Tibial nerve (tissue), 4 donors: ENCODE data around the gene ITGA5.

ENCODE experiments used
- EP300 ChIP-seq, 2 donors: sonication (generic); formaldehyde crosslinking; IDR thresholded peaks; one replicate each; pipeline ENCODE4 v1.6.1; 2017; ENCODE audit warnings: antibody characterized with exemption in 2 of 2, mild to moderate bottlenecking in 1 of 2
- POLR2A ChIP-seq, 2 donors: fragments of 450-650 bp; IDR thresholded peaks; one replicate each; pipeline ENCODE4 v1.6.1; 2017; ENCODE audit warnings: antibody characterized with exemption in 2 of 2, mild to moderate bottlenecking in 2 of 2, moderate library complexity in 2 of 2
- TF ChIP-seq, protein P1 (sequence below), 5 experiments: fragments of 200-600 bp in 3 of 5; fragments of 450-650 bp in 2 of 5; sonication (generic) in 3 of 5; IDR thresholded peaks; one replicate each; pipeline ENCODE4 v1.5.1; 2016 to 2019; ENCODE audit warnings: antibody characterized with exemption in 5 of 5, mild to moderate bottlenecking in 3 of 5, moderate library complexity in 2 of 5

DNA sequence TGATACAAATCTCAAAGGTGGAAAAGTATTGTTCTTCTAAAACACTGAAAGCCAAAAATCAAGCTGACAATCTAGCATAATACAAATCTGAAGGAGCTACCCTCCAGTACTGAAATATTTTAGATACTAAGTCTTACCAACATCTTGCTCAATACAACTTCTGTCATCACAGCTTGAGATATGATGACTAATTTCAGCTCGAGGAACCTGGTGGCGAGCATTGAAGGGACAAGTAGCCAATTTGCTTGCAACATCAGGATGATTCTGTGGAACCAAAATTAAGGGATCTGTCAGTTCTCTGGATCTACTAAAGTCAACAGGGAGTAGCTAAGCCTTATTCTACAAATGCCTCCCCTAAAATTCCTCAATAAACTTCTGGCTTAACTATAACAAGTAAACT is 44.0 kb upstream of the ITGA5 start:
- TF ChIP-seq, protein P1, sequence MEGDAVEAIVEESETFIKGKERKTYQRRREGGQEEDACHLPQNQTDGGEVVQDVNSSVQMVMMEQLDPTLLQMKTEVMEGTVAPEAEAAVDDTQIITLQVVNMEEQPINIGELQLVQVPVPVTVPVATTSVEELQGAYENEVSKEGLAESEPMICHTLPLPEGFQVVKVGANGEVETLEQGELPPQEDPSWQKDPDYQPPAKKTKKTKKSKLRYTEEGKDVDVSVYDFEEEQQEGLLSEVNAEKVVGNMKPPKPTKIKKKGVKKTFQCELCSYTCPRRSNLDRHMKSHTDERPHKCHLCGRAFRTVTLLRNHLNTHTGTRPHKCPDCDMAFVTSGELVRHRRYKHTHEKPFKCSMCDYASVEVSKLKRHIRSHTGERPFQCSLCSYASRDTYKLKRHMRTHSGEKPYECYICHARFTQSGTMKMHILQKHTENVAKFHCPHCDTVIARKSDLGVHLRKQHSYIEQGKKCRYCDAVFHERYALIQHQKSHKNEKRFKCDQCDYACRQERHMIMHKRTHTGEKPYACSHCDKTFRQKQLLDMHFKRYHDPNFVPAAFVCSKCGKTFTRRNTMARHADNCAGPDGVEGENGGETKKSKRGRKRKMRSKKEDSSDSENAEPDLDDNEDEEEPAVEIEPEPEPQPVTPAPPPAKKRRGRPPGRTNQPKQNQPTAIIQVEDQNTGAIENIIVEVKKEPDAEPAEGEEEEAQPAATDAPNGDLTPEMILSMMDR (IDR thresholded peaks at IDR 0.05) = peak in 2 of 5 experiments; percentile 10 to 19
- TF ChIP-seq POLR2A (IDR thresholded peaks at IDR 0.05) (no peak), EP300 (IDR thresholded peaks at IDR 0.05) (peak in 1 of 2 donors; percentile 86)
